ENCODE measurements around the gene ZEB2.

Gene ZEB2

GRCh38 chr2:144515696-144516410, 4.1 kb downstream of the ZEB2 start:
- peak overlapping the region; percentile 65 for H3K4me3 ChIP-seq (replicated peaks; ENCODE audit: low read depth, low read length)
- H3K36me3 ChIP-seq (ENCODE audit: control insufficient read depth, insufficient read depth, low read length), result no peaks in the 10 kb centered on the region
- H3K27me3 ChIP-seq (replicated peaks; ENCODE audit: control insufficient read depth, insufficient read depth, low read length), result peaks cover 12% of the 10 kb centered on the region
- no peak for TF ChIP-seq CTCF (IDR thresholded peaks at IDR 0.05; ENCODE audit: insufficient read depth, low read length, poor library complexity, severe bottlenecking)
- no peak for DNase-seq (ENCODE audit: extremely low read depth, insufficient read length)

- Histone ChIP-seq H3K36me3 (ENCODE audit: control insufficient read depth, insufficient read depth, low read length) (no peaks in the 10 kb centered on the region), H3K27me3 (replicated peaks; ENCODE audit: control insufficient read depth, insufficient read depth, low read length) (peaks cover 12% of the 10 kb centered on the region), H3K4me3 (replicated peaks; ENCODE audit: low read depth, low read length) (peak overlapping the region; percentile 65; the same call in 1 of the 2 replicates)
- DNase-seq (ENCODE audit: extremely low read depth, insufficient read length), result no peak
- no peak for TF ChIP-seq CTCF (IDR thresholded peaks at IDR 0.05; ENCODE audit: insufficient read depth, low read length, poor library complexity, severe bottlenecking)
Measured at GRCh38 chr2:144515099-144515695, 4.7 kb downstream of the ZEB2 start.

- DNase-seq (ENCODE audit: extremely low read depth, insufficient read length), result no peak
- Histone ChIP-seq H3K36me3 (ENCODE audit: control insufficient read depth, insufficient read depth, low read length) (no peaks in the 10 kb centered on the region), H3K4me3 (replicated peaks; ENCODE audit: low read depth, low read length) (no peak overlapping the region), H3K27me3 (replicated peaks; ENCODE audit: control insufficient read depth, insufficient read depth, low read length) (peaks cover 12% of the 10 kb centered on the region)
- TF ChIP-seq CTCF (IDR thresholded peaks at IDR 0.05; ENCODE audit: insufficient read depth, low read length, poor library complexity, severe bottlenecking), result no peak
Measured at GRCh38 chr2:144514616-144515091, 5.3 kb downstream of the ZEB2 start.

- no peak for TF ChIP-seq CTCF (IDR thresholded peaks at IDR 0.05; ENCODE audit: insufficient read depth, low read length, poor library complexity, severe bottlenecking)
- Histone ChIP-seq H3K4me3 (replicated peaks; ENCODE audit: low read depth, low read length) (no peak overlapping the region), H3K36me3 (ENCODE audit: control insufficient read depth, insufficient read depth, low read length) (no peaks in the 10 kb centered on the region), H3K27me3 (replicated peaks; ENCODE audit: control insufficient read depth, insufficient read depth, low read length) (peaks cover 12% of the 10 kb centered on the region)
- DNase-seq (ENCODE audit: extremely low read depth, insufficient read length), result no peak
Measured at GRCh38 chr2:144513388-144514101, 6.4 kb downstream of the ZEB2 start.

- DNase-seq (ENCODE audit: extremely low read depth, insufficient read length), result no peak
- Histone ChIP-seq H3K36me3 (ENCODE audit: control insufficient read depth, insufficient read depth, low read length) (no peaks in the 10 kb centered on the region), H3K27me3 (replicated peaks; ENCODE audit: control insufficient read depth, insufficient read depth, low read length) (peaks cover 10% of the 10 kb centered on the region), H3K4me3 (replicated peaks; ENCODE audit: low read depth, low read length) (no peak overlapping the region)
- no peak for TF ChIP-seq CTCF (IDR thresholded peaks at IDR 0.05; ENCODE audit: insufficient read depth, low read length, poor library complexity, severe bottlenecking)
Measured at GRCh38 chr2:144512891-144513351, 7.0 kb downstream of the ZEB2 start.
